ENCODE data around the gene TRPM8. TPM values are rescaled to one million over a fixed set of nuclear protein-coding genes. Genes with fewer than 3 reads are reported as not detected.

Gene TRPM8
- total RNA-seq, 4 donors from 2014 or later: 0.34 to 0.72 TPM; not detected in 2

DNA sequence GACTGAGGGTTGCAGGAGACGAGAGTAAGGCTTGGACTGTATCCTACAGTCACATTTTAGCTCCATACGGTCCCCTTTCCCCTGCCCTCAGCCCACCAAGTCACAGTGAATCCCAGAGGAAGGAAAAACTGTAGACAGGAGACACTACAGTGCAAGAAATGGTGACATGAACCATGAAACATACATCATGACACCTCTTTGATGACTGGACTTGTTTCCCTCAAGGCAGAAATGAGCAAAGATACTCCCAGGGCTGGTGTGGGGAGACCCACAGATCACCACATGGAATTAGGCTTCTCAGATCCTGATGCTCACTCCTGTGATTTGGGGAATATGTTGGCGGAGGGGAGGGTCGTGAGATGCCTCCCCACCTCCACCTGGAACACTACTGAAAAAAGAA is 85.1 kb downstream of the TRPM8 start:
- Histone ChIP-seq H3K9me3 (no peaks in the 10 kb centered on the region), H3K4me3 (no peak overlapping the region), H3K27ac (no peak overlapping the region), H3K36me3 (no peaks in the 10 kb centered on the region), H3K4me1 (peaks cover 6% of the 10 kb centered on the region), H3K27me3 (peaks cover 4% of the 10 kb centered on the region)
- DNase-seq (ENCODE audit: low spot score in 2 of 2): no peak
- no peak for TF ChIP-seq EP300 (IDR thresholded peaks at IDR 0.05)
- TF ChIP-seq, protein P1, sequence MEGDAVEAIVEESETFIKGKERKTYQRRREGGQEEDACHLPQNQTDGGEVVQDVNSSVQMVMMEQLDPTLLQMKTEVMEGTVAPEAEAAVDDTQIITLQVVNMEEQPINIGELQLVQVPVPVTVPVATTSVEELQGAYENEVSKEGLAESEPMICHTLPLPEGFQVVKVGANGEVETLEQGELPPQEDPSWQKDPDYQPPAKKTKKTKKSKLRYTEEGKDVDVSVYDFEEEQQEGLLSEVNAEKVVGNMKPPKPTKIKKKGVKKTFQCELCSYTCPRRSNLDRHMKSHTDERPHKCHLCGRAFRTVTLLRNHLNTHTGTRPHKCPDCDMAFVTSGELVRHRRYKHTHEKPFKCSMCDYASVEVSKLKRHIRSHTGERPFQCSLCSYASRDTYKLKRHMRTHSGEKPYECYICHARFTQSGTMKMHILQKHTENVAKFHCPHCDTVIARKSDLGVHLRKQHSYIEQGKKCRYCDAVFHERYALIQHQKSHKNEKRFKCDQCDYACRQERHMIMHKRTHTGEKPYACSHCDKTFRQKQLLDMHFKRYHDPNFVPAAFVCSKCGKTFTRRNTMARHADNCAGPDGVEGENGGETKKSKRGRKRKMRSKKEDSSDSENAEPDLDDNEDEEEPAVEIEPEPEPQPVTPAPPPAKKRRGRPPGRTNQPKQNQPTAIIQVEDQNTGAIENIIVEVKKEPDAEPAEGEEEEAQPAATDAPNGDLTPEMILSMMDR (IDR thresholded peaks at IDR 0.05): no peak
- no peak for TF ChIP-seq POLR2AphosphoS5 (IDR thresholded peaks at IDR 0.05)
- no peak for TF ChIP-seq POLR2A (IDR thresholded peaks at IDR 0.05)
- 93% methylated on average over 4 of the region's 4 CpGs for WGBS

DNA sequence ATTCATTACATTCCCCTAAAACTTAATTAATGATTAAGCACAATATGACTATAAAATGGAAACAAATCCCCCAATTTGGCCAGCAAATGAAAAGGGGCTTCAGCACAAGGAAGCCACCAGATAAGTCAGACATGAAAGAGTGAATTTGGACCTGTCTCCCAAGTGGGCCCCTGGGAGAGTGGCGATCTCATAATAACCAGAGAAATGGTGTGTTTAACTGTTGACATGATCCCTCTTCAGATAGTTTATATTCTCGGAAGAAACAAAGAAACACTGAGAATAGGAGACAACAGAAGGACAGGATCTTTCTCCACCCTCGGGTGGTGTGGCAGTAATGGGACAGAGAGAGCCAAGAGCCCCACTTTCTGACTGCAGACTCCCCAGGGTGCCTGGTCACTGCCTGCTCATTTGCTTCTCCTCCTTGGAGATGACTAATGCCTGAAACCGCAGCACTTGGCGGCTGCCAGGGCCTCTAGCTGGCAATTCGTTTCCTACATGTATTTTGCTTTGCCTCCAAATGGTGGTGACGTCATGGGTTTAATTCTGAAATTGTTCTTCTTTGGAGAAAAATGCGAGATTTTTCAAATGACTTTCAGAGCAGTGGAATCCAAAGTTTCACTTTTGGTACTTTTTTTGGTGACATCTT is 86.9 kb downstream of the TRPM8 start:
- Histone ChIP-seq H3K4me1 (peaks cover 6% of the 10 kb centered on the region), H3K27ac (no peak overlapping the region), H3K36me3 (no peaks in the 10 kb centered on the region), H3K27me3 (peaks cover 4% of the 10 kb centered on the region), H3K9me3 (no peaks in the 10 kb centered on the region), H3K4me3 (no peak overlapping the region)
- DNase-seq (ENCODE audit: low spot score in 2 of 2): no peak
- TF ChIP-seq, protein P1 (IDR thresholded peaks at IDR 0.05): no peak
- TF ChIP-seq EP300 (IDR thresholded peaks at IDR 0.05) (no peak), POLR2A (IDR thresholded peaks at IDR 0.05) (no peak), POLR2AphosphoS5 (IDR thresholded peaks at IDR 0.05) (no peak)
- WGBS: 17% methylated on average over 8 of the region's 8 CpGs

DNA sequence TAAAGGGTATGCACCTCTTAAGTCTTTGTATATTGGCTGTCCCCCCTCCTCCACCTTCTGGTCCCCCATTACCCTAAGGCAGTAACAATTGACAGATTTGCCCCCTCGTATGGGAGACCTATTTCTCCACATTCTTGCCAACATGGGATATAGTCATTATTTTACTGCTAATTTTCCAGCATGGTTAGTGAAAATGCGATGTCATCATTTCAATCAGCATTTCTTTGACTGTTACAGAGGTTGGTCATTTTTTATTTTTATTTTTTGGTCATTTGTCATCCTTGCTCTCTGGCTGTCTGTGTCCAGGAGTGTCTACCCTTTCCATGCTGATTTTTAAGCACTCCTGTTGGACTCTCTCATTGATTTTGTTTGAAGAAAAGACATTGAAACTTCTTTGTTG is 88.0 kb downstream of the TRPM8 start:
- Histone ChIP-seq H3K4me3 (no peak overlapping the region), H3K4me1 (peaks cover 6% of the 10 kb centered on the region), H3K27ac (no peak overlapping the region), H3K36me3 (no peaks in the 10 kb centered on the region), H3K9me3 (no peaks in the 10 kb centered on the region), H3K27me3 (peaks cover 4% of the 10 kb centered on the region)
- no peak for DNase-seq (ENCODE audit: low spot score in 2 of 2)
- TF ChIP-seq EP300 (IDR thresholded peaks at IDR 0.05) (no peak), POLR2AphosphoS5 (IDR thresholded peaks at IDR 0.05) (no peak), POLR2A (IDR thresholded peaks at IDR 0.05) (no peak)
- 88% methylated on average over 2 of the region's 2 CpGs for whole genome bisulfite sequencing

DNA sequence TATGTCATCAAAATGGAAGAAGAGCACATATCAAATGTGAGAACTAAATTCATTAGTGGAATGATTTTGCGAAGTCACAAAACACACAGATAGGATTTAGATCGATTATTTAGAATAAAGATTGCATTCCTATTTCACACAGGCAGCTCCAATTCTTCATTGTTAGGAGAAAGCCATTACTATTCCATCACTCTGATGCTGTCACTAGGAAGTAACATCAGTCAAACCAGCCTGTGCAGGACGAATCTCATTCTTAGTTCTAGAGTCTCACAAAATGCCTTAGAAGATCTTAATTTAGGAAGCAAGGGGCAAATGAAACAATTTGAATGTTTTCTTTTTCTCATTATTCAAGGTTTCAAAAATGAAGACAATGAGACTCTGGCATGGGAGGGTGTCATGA is 89.3 kb downstream of the TRPM8 start:
- WGBS: 93% methylated on average over 3 of the region's 3 CpGs
- no peak overlapping the region for H3K27ac ChIP-seq
- H3K27me3 ChIP-seq: peaks cover 4% of the 10 kb centered on the region
- TF ChIP-seq POLR2AphosphoS5 (IDR thresholded peaks at IDR 0.05) (no peak), EP300 (IDR thresholded peaks at IDR 0.05) (no peak), POLR2A (IDR thresholded peaks at IDR 0.05) (no peak)
- TF ChIP-seq, protein P1 (IDR thresholded peaks at IDR 0.05): no peak
- no peaks in the 10 kb centered on the region for H3K9me3 ChIP-seq
- H3K4me1 ChIP-seq: peaks cover 6% of the 10 kb centered on the region
- no peak for DNase-seq (ENCODE audit: low spot score in 2 of 2)
- H3K4me3 ChIP-seq: no peak overlapping the region
- H3K36me3 ChIP-seq: no peaks in the 10 kb centered on the region

DNA sequence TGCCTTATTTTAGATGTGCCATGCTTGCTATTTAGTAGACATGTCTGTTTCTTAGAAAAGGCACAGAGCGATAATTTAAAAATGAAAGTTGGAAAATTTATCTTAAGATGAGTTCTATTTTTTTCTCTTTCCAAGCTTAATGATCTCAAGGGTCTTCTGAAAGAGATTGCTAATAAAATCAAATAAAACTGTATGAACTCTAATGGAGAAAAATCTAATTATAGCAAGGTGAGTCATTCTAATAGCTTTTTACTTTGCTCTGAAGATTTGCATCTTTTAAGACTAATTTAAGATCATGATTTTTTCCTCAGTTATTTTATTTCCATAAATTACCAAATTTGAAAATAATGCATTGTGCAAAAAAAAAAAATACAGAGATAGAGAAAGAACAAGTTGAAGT is 97.3 kb downstream of the TRPM8 start:
- TF ChIP-seq POLR2AphosphoS5 (IDR thresholded peaks at IDR 0.05) (no peak), POLR2A (IDR thresholded peaks at IDR 0.05) (no peak), EP300 (IDR thresholded peaks at IDR 0.05) (no peak)
- TF ChIP-seq, protein P1 (IDR thresholded peaks at IDR 0.05): no peak
- WGBS: 100% methylated on average over 1 of the region's 1 CpG

More for the DNA sequence above, 97.3 kb downstream of the TRPM8 start:
- Histone ChIP-seq H3K9me3 (no peaks in the 10 kb centered on the region), H3K4me1 (no peaks in the 10 kb centered on the region), H3K36me3 (no peaks in the 10 kb centered on the region), H3K4me3 (no peak overlapping the region), H3K27me3 (peaks cover 4% of the 10 kb centered on the region), H3K27ac (no peak overlapping the region)
- DNase-seq (ENCODE audit: low spot score in 2 of 2): no peak

Measured in suprapubic skin (tissue), 4 donors.